HUDEP-2 (cell line): Measurements from ENCODE around the gene STKLD1.
"Not testable (repeated sequence)": the region's sequence is repeated elsewhere in the genome, so short reads cannot be mapped to it uniquely, and the experiment has no call there.

Experiments used
- DNase-seq, 76 experiments: peaks; one replicate each; lab custom pipeline; 2025; ENCODE audit not compliant: unreplicated experiment in 76 of 76; lab: John Stamatoyannopoulos, UW

STKLD1 gene

DNA sequence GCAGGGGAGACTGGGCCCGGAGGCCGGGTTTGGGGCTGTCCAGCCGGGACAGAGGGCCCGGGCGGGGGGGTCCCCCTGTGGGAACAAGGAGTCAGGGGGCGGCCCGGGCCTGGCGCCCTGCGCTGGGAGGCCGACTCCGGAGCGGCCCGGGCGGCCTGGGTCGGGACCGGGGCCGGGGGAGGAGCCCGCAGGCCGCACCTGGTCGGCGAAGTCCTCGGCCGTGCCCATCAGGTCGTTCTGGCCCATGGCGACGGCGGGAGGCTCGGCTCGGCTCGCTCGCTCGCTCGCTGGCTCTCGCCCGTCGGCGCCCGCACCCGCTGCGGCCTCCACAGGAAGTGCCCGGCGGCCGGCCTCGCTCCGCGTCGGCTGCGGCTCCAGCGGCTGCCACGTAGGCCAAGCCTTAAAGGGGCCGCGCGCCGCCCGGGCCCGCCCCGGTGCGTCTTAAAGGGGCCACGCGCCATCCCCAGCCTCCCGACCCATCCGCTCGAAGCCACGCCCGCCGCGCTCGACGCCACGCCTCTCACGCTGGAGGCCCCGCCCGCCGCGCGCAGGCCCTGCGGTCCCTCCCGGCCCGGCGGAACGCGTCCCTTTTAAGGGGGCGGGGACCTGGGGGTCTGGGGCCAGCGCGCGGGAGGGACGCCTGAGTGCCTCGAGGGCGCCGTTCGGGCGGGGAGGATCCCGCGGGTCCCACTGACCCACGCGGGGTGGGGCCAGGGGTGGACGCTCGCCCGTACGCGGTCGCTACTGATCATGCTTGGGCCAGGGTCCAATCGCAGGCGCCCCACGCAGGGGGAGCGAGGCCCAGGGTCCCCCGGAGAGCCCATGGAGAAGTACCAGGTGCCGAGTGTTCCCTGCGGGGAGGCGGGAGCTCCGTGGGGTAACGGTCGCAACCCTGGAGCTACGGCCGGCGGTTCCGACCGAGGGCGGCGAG lies at the start of gene STKLD1, which contains the start of gene SURF4:
STKLD1 (plus strand) TSS at position 643 of the 931 bp plus-strand sequence; CDS start at position 751, 108 bp downstream.
SURF4 (minus strand) TSS at position 337 of the 931 bp plus-strand sequence; CDS start at position 246, 91 bp downstream.
- peak in 74 of 76 experiments; percentile 45 to 96 (median 89) for DNase-seq

DNA sequence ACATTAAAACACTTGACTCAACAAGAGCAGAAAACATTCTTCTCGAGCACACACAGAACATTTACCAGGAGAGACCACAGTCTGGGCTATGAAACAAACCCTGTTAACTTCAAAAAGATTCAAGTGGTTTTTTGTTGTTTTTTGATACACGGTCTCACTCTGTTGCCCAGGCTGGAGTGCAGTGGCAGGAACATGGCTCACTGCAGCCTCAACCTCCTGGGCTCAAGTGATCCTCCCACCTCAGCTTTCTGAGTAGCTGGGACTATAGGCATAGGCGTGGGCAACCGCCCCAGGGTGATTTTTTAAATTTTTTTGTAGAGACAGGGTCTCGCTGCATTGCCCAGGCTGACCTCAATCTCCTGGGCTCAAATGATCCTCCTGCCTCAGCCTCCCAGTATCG lies 49.1 kb upstream of the STKLD1 start:
- DNase-seq, result not testable (repeated sequence)

DNA sequence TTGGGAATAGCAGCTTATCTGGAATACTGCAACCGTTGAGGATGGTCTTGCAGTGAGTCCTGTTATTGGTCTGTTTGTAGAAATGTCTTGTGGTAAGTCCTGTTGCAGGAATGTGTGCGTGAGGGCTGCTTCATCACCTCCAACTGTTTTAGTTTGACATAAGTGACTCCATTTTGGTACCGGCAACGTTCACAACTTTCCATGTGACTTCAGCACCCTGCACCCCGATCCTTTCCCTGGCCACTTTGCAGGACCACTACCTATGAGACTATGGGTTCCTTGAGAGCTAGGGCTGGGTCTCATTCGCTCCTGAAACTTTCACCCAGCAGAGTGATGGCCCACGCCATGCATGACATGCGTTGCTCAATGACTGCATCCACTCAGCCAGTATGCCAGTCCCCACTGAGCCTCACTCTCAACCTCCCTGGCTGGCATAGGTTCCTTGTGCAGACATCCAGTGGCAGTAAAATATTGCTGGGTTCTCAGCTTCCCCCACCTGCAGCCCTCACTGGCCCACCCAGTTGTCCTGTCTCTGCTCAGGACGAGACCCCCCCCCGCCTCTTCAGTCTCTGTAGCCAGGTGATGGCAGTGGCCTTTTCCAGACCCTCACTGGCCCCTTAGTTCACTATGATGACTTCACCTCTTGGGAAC lies 48.2 kb upstream of the STKLD1 start:
- no peak for DNase-seq

DNA sequence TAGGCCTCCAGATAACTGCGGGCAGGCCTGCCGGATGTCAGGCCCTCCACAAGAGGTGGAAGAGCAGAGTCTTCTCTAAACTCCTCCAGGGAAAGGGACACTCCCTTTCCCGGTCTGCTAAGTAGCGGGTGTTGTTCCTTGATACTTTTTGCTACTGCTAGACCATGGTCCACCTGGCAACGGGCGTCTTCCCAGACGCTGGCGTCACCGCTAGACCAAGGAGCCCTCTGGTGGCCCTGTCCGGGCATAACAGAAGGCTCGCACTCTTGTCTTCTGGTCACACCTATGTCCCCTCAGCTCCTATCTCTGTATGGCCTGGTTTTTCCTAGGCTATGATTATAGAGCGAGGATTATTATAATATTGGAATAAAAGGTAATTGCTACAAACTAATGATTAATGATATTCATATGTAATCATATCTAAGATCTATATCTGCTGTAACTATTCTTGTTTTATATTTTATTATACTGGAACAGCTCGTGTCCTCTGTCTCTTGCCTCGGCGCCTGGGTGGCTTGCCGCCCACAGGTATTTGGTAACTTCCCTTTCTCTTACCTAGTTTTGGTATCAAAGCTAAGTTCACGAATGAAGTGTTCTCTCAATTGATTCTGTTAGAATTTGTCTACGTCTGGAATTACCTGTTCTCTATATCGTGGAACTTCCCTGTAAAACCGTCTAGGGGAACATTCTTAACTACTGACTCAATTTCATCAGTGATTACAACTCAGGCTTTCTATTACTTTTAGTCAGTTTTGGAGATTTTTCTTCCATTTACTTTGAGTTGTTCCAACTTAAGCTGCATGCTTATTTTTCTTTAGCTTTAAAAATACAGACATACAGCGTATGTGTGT lies 46.6 kb upstream of the STKLD1 start:
- DNase-seq, result peak in 26 of 76 experiments; percentile 7 to 56 (median 22)

DNA sequence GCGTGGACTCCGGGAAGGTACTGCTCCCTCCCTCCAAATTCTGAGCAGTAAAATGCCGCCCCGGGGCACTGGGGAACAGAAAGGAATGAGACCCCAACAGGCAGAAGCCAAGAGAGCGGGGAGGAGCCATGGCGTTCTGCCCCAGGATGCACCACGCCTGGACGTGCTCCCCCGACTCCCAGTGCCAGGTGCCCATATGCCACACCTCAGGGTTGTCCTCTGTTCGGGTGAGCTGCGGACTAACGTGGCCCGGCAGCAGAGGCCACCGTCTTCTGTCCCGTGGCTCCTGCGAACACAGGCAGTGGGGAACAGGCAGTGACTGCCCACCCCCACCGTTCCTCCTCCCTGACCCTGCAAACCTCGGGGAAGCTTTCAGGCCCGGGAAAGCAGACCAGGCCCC lies 44.9 kb upstream of the STKLD1 start:
- no peak for DNase-seq

DNA sequence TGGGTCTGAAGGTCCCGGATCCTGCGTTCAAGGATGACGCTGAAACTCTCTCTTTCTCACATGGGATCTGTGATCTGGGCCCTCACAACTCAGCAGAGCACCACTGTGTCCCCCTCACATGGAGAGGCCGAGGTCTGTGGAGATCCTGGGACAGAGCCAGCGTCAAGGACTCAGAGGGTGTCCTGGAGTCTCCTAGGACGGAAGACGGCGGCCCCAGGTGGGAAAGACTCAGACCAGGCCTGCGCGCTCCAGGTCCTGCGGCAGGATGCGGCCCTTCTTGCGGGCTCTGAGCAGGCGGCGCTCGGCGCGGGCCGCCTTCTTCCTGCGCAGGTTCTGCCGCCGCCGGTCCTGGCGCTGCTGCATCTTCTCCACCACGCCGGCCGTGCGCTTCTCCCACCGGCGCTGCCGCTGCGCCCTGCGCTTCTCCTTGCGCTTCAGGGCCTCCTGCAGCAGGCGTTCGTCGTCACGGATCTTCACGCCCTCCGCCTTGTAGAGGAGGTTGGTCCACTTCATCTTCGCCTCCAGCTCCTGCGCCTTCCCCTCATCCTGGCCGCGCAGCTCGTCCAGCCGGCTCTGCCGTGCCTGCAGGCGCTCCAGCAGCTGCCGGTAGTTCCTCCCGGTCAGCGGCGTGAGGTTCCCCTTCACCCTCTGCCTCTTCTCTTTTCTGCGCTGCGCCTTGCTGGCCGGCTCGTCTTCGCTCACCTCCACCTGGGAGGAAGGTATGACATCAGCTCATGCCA lies 44.4 kb upstream of the STKLD1 start:
- no peak for DNase-seq

DNA sequence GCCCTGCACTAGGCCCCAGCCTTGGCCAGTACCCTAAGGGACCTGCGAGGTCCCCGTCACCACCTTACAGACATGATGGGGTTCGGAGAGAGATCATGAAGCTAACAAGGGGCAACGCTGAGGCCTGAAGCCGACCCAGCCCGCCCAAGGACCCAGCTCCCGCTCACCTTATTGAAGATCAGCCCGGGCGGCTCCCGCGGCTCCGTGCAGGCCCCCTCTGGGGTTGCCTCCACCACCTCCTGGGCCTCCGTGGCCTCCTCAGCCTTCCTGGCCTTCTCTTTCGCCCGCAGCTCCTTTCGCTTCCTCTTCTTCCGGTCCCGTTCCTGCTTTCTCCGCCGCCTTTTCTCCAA lies 43.8 kb upstream of the STKLD1 start:
- no peak for DNase-seq

DNA sequence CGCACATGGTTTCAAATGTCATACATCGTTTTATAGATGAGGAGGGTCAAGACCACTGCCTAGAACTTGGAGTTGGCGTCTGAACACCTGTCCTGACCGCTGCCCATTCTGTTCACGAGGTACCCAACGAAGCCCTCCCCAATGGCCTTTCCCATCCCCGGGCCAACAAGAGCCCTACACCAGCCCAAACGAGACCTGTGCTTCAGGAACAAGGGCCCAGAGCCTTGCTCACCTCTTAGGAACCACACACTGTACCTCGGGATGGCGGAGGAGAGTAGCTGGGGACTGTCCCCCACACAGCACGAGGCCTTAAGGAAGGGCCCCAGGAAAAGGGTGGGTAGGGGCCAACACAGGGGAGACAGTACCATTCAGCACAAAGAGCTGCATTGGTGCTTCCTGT lies 43.2 kb upstream of the STKLD1 start:
- DNase-seq, result no peak

DNA sequence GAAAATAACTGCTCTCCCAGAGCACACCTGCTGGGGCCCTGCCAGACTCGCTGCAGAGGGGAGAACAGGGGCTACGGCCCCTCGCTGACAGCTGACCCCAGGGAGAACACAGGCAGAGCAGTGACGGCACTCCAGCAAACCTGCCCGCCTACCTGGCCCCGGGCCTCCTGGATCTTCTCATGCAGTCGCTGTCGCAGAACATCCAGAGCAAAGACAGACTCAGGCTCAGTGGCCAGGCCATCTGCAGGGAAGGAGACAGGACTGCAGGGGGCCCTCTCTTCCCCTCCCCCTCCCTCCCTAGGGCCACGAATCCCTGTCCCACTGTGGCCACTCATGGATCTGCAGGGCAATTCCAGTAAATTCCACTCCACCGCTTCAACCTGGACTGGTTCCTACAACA lies 42.6 kb upstream of the STKLD1 start:
- no peak for DNase-seq

DNA sequence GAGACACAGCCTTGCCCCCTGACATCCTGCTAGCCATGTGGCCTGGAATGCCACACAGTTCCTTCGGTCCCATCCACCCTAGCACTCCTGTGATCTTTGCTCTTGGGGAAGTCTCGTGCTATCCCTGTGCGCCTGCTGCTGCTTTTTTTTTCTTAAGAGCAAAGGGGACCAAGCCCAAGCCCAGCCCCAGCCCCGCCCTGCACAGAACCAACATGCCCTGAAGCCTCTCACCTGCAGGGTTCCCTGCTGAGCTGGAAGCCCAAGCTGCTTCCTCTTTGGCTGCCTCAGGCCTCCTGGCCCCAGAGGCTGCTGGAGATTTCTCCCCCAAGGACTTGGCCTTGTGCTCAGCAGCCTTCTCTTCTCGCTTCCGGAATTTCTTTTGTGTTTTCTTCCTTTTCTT lies 42.0 kb upstream of the STKLD1 start:
- peak in 1 of 76 experiments; percentile 9 for DNase-seq

DNA sequence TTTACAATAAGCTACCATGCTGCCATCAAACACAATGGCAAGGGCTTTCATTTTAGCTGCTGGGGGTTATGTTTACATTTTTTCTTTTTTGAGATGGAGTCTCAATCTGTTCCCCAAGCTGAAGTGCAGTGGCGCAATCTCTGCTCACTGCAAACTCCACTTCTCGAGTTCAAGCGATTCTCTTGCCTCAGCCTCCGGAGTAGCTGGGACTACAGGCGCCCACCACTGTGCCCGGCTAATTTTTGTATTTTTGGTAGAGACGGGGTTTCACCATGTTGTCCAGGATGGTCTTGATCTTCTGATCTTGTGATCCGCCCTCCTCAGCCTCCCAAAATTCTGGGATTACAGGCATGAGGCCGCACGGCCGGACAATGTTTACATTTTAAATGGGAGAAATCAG lies 41.3 kb upstream of the STKLD1 start:
- DNase-seq, result not testable (repeated sequence)

DNA sequence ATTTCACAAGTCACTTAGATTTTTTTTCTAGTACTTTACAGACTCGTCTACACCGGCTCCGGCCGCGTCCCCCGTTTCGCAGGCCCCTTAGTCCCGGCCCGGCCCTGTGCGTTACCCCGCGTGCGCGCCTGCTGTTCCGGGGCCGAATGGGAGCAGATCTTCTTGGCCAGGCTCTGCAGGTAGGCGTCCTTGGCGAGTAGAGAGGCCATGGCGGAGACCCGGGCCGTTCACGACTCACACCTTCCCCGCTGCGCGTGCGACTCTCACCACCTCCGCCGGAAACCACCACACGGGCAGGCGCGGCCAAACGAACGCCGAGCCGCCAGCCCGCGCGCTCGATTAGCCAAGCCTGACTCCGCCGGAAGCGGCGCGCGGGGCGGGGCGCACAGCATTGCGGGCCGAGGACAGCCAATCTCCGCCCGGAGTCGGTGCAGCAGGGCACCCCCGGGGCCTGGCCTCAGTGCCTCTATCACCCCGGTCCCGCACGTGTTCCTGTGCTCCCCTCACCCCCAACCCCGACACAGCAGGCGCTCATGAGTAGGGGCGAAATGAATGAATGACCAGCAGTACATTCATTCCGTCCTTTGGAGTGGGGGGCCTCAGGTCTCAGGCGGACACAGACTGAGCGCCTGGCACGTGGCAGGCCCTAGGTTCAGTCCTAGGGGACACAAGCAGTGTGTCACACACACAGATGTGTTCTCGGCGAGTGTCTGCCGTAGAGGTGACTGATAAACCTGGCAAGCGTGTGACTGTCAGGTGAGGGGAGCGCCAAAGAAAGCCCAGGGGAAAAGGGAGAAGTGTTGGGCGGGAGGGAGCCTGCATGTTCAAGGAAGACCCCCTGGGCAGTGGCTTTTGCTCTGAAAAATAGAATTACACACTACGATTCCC lies 40.0 kb upstream of the STKLD1 start, which contains the start of gene SURF6:
SURF6 (minus strand) TSS at position 265 of the 888 bp plus-strand sequence; CDS start at position 209, 56 bp downstream.
- peak in 73 of 76 experiments; percentile 28 to 95 (median 88) for DNase-seq

DNA sequence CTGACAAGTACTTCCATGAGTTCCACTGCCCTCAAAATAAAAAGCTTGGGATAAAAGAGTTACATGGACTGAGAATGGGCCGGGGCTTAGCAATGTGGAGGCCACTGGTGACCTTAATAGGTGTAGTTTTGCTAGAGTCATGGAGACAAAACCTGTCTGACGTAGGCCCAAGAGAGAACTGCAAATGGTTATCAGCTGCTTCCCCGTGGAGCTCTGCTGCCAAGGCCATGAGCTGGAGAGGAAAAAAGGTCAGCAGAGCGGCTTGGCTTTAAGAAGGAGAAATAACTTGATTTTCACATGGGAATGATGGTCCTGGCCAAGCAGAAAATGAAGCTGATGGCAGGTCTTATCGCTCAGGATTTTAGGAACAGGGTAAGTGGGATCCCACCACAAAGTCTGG lies 36.5 kb upstream of the STKLD1 start:
- no peak for DNase-seq

DNA sequence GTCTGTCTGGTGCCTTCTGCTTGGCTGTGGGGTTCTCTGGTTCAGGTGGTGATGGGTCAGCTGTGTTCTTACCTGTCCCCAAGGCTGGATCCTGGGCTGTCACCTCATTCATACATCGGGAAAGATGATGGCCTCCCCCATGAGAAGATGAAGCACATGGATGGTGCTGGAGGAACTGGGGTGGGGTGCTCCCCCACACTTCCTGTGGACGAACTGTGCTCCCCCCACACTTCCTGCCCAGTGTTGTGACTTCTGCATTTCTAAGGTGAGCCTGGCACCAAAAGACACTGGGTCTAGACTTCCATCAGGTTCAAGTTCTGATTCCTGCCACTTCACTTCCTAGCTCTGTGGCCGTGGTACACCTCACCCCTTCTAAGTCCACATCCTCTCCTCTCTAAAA lies 35.9 kb upstream of the STKLD1 start:
- DNase-seq, result no peak

DNA sequence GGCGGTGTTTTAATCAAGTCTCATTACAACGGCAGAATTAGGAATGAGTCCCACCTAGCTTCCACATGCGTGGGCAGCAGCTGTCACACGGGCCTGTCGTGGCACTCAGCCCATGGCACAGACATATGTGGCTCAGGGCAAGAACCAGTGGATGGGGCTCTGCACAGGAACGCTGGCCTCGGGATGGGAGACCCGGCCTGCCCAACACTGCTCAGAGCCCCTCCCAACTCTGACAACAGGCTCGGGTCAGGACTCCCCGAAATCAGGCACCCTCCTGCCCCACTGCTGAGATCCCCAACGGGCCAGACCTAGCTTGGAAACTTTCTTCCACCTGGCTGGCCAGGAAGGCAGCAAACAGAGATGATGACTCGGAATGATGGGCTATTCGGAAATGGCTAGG lies 35.2 kb upstream of the STKLD1 start:
- DNase-seq, result no peak

DNA sequence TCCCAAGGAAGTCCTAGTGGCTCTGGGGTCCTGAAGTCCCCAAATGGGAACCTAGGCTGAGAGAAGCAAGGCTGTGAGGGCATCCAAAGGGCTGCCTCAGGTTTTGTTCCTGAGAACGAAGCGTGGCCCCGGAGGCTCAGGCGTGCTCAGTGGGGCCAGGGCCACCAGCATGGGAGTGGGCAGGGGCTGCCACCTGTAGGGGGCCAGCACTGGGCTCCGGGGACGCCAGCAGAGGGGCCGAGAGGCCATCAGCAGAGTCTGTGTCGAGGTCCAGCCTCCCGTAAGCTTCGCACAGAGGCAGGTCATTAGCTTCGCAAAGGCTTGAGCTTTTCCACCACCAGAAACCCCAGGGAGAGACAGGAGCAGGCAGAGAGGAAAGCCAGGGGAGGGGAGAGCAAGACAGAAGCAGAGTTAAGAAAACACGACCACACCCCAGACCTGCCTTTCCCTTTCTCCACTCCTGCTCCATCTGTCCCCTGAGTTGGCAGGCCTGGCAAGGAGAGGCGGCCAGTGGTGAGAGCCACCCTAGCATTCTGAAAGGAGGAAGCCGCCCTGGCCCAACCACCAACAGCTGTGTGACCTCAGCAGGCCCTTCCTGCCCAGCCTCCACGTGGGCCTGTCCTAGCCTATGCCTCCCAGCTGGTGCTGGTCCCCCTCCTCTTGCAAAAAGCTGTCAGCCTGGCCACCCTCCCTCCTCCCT lies 34.6 kb upstream of the STKLD1 start:
- no peak for DNase-seq

DNA sequence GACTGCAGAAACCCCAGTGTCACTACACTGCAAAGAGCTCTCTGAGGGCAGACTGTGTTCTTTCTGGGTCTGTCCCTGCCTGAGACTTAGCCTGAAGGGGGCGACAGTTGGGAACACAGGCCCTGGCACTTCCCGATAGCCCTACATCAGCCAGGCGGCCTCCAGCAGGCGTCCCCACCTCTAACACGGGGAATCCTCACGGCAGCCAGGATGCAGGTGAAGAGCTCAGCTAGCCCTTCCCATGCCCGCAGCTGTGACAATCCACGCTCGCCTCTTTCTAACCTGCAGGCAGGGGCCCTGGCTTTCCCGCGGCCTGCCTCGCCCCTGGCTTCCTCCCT lies 34.1 kb upstream of the STKLD1 start:
- peak in 3 of 76 experiments; percentile 5 to 32 (median 22) for DNase-seq

DNA sequence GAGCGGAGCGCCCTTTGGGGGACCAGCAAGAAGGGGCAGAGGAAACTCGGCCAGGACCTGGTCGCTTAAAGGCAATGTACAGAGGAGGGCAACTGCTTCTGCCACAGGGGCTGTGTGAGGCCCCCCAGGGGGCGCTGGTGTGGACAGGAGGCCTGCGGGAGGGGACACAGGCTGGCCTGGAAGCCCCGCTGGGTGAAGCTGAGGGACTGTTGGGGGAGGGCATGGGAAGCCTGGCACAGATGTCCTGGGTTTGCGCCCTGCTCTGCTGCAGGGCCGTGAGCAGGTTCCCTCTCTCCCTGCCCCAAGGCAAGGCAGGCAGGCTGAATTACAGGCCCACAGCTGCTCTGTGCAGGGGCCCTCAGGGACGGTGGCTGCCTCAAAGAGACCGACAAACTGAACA lies 33.6 kb upstream of the STKLD1 start:
- peak in 2 of 76 experiments; percentile 10 to 15 for DNase-seq

DNA sequence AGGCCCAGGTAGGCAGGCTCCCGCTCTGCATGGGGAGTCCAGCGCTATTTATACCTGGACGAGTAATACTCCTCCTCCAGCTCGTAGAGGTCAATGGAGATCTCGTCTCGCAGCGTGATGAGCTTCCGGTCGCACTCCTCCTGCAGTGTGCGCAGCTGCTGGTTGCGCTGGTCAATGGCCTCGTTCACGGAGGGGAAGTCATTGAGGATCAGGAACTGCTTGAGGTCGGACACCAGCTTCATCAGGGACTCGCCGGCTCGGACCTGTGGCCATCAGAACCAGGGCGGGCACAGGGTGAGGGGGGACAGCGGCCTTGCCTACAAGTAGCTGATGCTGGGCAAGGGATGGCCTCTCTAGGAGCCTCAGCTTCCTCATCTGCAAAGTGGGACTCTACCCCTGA lies 32.1 kb upstream of the STKLD1 start:
- DNase-seq, result no peak
